Prostate gland (tissue), 2 donors: Measurements from ENCODE around the gene UCP2.

ENCODE experiments used
- CTCF ChIP-seq, 4 experiments: fragments of 200-600 bp in 2 of 4; fragments of 450-650 bp in 2 of 4; sonication (generic) in 2 of 4; IDR thresholded peaks; 1 replicate in 3 of 4; 2 replicates in 1 of 4; pipeline ENCODE4 v1.5.1; 2016 to 2019; ENCODE audit warnings: antibody characterized with exemption in 4 of 4, mild to moderate bottlenecking in 2 of 4, moderate library complexity in 2 of 4
- POLR2A ChIP-seq: fragments of 450-650 bp; IDR thresholded peaks from one replicate; pipeline ENCODE4 v1.6.1; 2016; ENCODE audit warnings: antibody characterized with exemption, mild to moderate bottlenecking

GRCh38 chr11:73991471-73992006 lies 8.9 kb upstream of the UCP2 start:
- TF ChIP-seq POLR2A (no peak), CTCF (IDR thresholded peaks at IDR 0.05) (no peak)
